IMR-90 (cell line): Measurements from ENCODE around the gene NUP62CL. TPM values are rescaled to one million over a fixed set of nuclear protein-coding genes. Genes with fewer than 3 reads are reported as not detected.

Source experiments
- ATAC-seq: fragments of 200-7000 bp; cut with Tn5 transposase; 2 replicates; pipeline ENCODE4 v1.9.1; 2020; ENCODE audit warnings: low read depth, mild to moderate bottlenecking, moderate library complexity
- BruUV-seq: library from RNA; stranded (reverse); fragments of 400-500 nt; replicated peaks from 2 replicates; lab custom pipeline; 2021; lab: Mats Ljungman, UMichigan
- CTCF ChIA-PET: fragments of 300-600 bp; formaldehyde crosslinking; extraction: SDS; loops from one replicate; lab custom pipeline; 2021; ENCODE audit warnings: antibody characterized with exemption; lab: Yijun Ruan, JAX
- POLR2A ChIA-PET: fragments of 300-600 bp; sonication (Branson Sonifier 250); formaldehyde crosslinking; loops from one replicate; lab custom pipeline; 2022; ENCODE audit warnings: antibody characterized with exemption; ENCODE audit not compliant: unreplicated experiment; lab: Charles Lee
- DNase-seq: peaks from one replicate; pipeline ENCODE4 v3.0.0; 2013
- H2AFZ ChIP-seq: replicated peaks from 2 replicates; pipeline ENCODE3; 2013; ENCODE audit warnings: low read length, mild to moderate bottlenecking; ENCODE audit not compliant: poor library complexity
- H2AK5ac ChIP-seq: 2 replicates; pipeline ENCODE4 v1.6.1; 2013; ENCODE audit warnings: low read depth, low read length, inconsistent platforms
- H2AK9ac ChIP-seq: replicated peaks from 2 replicates; pipeline ENCODE3; 2013; ENCODE audit warnings: mild to moderate bottlenecking, low read depth, low read length, moderate library complexity; ENCODE audit not compliant: poor library complexity
- H2BK120ac ChIP-seq: 2 replicates; pipeline ENCODE4 v1.6.1; 2013; ENCODE audit warnings: low read depth, low read length, inconsistent platforms
- H2BK15ac ChIP-seq: 3 replicates; pipeline ENCODE4 v1.6.1; 2013; ENCODE audit warnings: low read depth, low read length, inconsistent platforms
- H2BK20ac ChIP-seq: 2 replicates; pipeline ENCODE4 v1.6.1; 2013; ENCODE audit warnings: low read depth, mild to moderate bottlenecking, inconsistent platforms, low read length, moderate library complexity
- H2BK5ac ChIP-seq: 2 replicates; pipeline ENCODE4 v1.6.1; 2013; ENCODE audit warnings: mild to moderate bottlenecking, low read depth, low read length, inconsistent platforms; ENCODE audit not compliant: poor library complexity, severe bottlenecking
- H3K14ac ChIP-seq: replicated peaks from 2 replicates; pipeline ENCODE4 v1.6.1; 2013; ENCODE audit warnings: low read depth, low read length, inconsistent platforms
- H3K18ac ChIP-seq: 2 replicates; pipeline ENCODE4 v1.6.1; 2013; ENCODE audit warnings: low read depth, low read length, control low read depth
- H3K23ac ChIP-seq: 2 replicates; pipeline ENCODE4 v1.6.1; 2013; ENCODE audit warnings: low read depth, low read length, inconsistent platforms
- H3K27ac ChIP-seq: 2 replicates; pipeline ENCODE4 v1.5.1; 2013; ENCODE audit warnings: mild to moderate bottlenecking, control low read depth, low read length; ENCODE audit not compliant: insufficient read depth
- H3K27me3 ChIP-seq: 2 replicates; pipeline ENCODE4 v1.6.1; 2013; ENCODE audit warnings: low read length; ENCODE audit not compliant: control insufficient read depth, insufficient read depth
- H3K36me3 ChIP-seq: 2 replicates; pipeline ENCODE4 v1.6.1; 2013; ENCODE audit warnings: low read length, mixed read lengths; ENCODE audit not compliant: control insufficient read depth, insufficient read depth
- H3K4ac ChIP-seq: 2 replicates; pipeline ENCODE4 v1.6.1; 2013; ENCODE audit warnings: low read depth, low read length, inconsistent platforms
- H3K4me1 ChIP-seq: 2 replicates; pipeline ENCODE4 v1.6.1; 2013; ENCODE audit warnings: low read length, mixed read lengths; ENCODE audit not compliant: control insufficient read depth, insufficient read depth
- H3K4me2 ChIP-seq: 2 replicates; pipeline ENCODE4 v1.6.1; 2013; ENCODE audit warnings: low read depth, mild to moderate bottlenecking, control low read depth, low read length, moderate library complexity
- H3K4me3 ChIP-seq: 2 replicates; pipeline ENCODE4 v1.5.1; 2013; ENCODE audit warnings: low read depth, mild to moderate bottlenecking, control low read depth, low read length, moderate library complexity; ENCODE audit not compliant: insufficient read depth
- H3K56ac ChIP-seq: 2 replicates; pipeline ENCODE4 v1.6.1; 2013; ENCODE audit warnings: low read length, inconsistent platforms; ENCODE audit not compliant: insufficient read depth; ENCODE audit errors: extremely low read depth
- H3K79me1 ChIP-seq, 2 experiments: 2 replicates each; pipeline ENCODE4 v1.6.1; 2013; ENCODE audit warnings: low read length in 2 of 2, inconsistent platforms in 1 of 2, low read depth in 1 of 2
- H3K9ac ChIP-seq: 2 replicates; pipeline ENCODE4 v1.6.1; 2013; ENCODE audit warnings: low read depth, low read length, control low read depth
- H3K9me1 ChIP-seq: 2 replicates; pipeline ENCODE4 v1.6.1; 2013; ENCODE audit warnings: low read length, inconsistent platforms; ENCODE audit not compliant: insufficient read depth
- H3K9me3 ChIP-seq: 2 replicates; pipeline ENCODE4 v1.6.1; 2013; ENCODE audit warnings: low read length; ENCODE audit not compliant: control insufficient read depth, insufficient read depth
- H4K20me1 ChIP-seq: 2 replicates; pipeline ENCODE4 v1.6.1; 2013; ENCODE audit warnings: low read length, inconsistent platforms; ENCODE audit not compliant: insufficient read depth
- H4K5ac ChIP-seq: 2 replicates; pipeline ENCODE4 v1.6.1; 2013; ENCODE audit warnings: mild to moderate bottlenecking, low read depth, low read length, control low read depth
- H4K8ac ChIP-seq, 2 experiments: 2 replicates each; pipeline ENCODE4 v1.6.1; 2013; ENCODE audit warnings: low read depth in 2 of 2, low read length in 2 of 2, control low read depth in 1 of 2, inconsistent platforms in 1 of 2
- H4K91ac ChIP-seq: 2 replicates; pipeline ENCODE4 v1.6.1; 2013; ENCODE audit warnings: low read depth, low read length, inconsistent platforms; ENCODE audit not compliant: insufficient read depth
- BHLHE40 ChIP-seq: fragments of 150-350 bp; IDR thresholded peaks from 2 replicates; pipeline ENCODE4 v1.6.1; 2016; ENCODE audit warnings: mild to moderate bottlenecking, low read depth, low read length
- CEBPB ChIP-seq: IDR thresholded peaks from 2 replicates; pipeline ENCODE4 v1.6.1; 2012; ENCODE audit warnings: low read depth, low read length, improper control_type of control experiment
- CHD1 ChIP-seq: IDR thresholded peaks from 2 replicates; pipeline ENCODE4 v1.6.1; 2012; ENCODE audit warnings: low read depth, low read length, improper control_type of control experiment
- FOS ChIP-seq: fragments of 150-350 bp; IDR thresholded peaks from 2 replicates; pipeline ENCODE4 v1.6.1; 2016; ENCODE audit warnings: low read depth, low read length
- MAFK ChIP-seq: IDR thresholded peaks from 2 replicates; pipeline ENCODE4 v1.6.1; 2012; ENCODE audit warnings: low read depth, low read length, improper control_type of control experiment
- MXI1 ChIP-seq: IDR thresholded peaks from 2 replicates; pipeline ENCODE4 v1.6.1; 2012; ENCODE audit warnings: low read depth, mild to moderate bottlenecking, low read length, moderate library complexity, borderline replicate concordance
- POLR2A ChIP-seq: IDR thresholded peaks from 2 replicates; pipeline ENCODE4 v1.6.1; 2012; ENCODE audit warnings: mild to moderate bottlenecking, low read depth, low read length
- RAD21 ChIP-seq: IDR thresholded peaks from 2 replicates; pipeline ENCODE4 v1.6.1; 2012; ENCODE audit warnings: low read length, improper control_type of control experiment
- RCOR1 ChIP-seq: IDR thresholded peaks from 2 replicates; pipeline ENCODE4 v1.6.1; 2012; ENCODE audit warnings: mild to moderate bottlenecking, low read length, improper control_type of control experiment; ENCODE audit not compliant: insufficient replicate concordance
- RFX5 ChIP-seq: IDR thresholded peaks from 2 replicates; pipeline ENCODE4 v1.8.0; 2012; ENCODE audit warnings: low read depth, mild to moderate bottlenecking, low read length, moderate library complexity
- SMC3 ChIP-seq: fragments of 150-350 bp; IDR thresholded peaks from 2 replicates; pipeline ENCODE4 v1.6.1; 2016; ENCODE audit warnings: low read depth, mild to moderate bottlenecking, antibody characterized with exemption, low read length, moderate library complexity
- WGBS, 2 experiments: methylation state at CpG; one replicate each; pipeline versions ENCODE4 v1.1.5 to v1.1.7; 2013; ENCODE audit warnings: missing lambda C conversion rate in 2 of 2; ENCODE audit not compliant: insufficient read length in 1 of 2; ENCODE audit errors: extremely low coverage in 2 of 2; 5-methylcytosine and 5-hydroxymethylcytosine counted together
- dilution Hi-C: fragments of 300-500 bp; cut with HindIII; formaldehyde crosslinking; loops from one replicate; pipeline ENCODE4 v1.14.3; 2018; ENCODE audit warnings: low sequenced_read_pairs; ENCODE audit not compliant: unreplicated experiment
- in situ Hi-C: fragments of 300-500 bp; cut with MboI; formaldehyde crosslinking; loops from 3 replicates; pipeline ENCODE4 v1.14.3; 2019; ENCODE audit warnings: low sequenced_read_pairs, inconsistent platforms, mixed read lengths
- intact Hi-C: fragments of 100-400 bp; cut with micrococcal nuclease; formaldehyde crosslinking; loops from 2 replicates; pipeline ENCODE4 v1.10.0; 2022
- polyA plus RNA-seq, 3 experiments: library from polyadenylated mRNA; depleted of rRNA; stranded (reverse); fragments of >200 nt; gene quantifications; 2 replicates each; pipeline ENCODE4 v1.2.3, GENCODE V29; 2012; ENCODE audit warnings: low replicate concordance in 1 of 3
- total RNA-seq: library from RNA; depleted of rRNA; stranded (reverse); fragments of >200 nt; gene quantifications from 2 replicates; pipeline ENCODE4 v1.2.3, GENCODE V29; 2012
- TF ChIP-seq, protein P1 (sequence below): conservative IDR thresholded peaks from 2 replicates; pipeline ENCODE4 v1.5.1; 2012; ENCODE audit warnings: mild to moderate bottlenecking, low read depth, low read length, improper control_type of control experiment
- TF ChIP-seq, protein P2 (sequence below): fragments of 150-350 bp; IDR thresholded peaks from 2 replicates; pipeline ENCODE4 v1.6.1; 2017; ENCODE audit warnings: mild to moderate bottlenecking, antibody characterized with exemption, low read length, low read depth
- TF ChIP-seq, protein P3 (sequence below): fragments of 150-350 bp; IDR thresholded peaks from 2 replicates; pipeline ENCODE4 v1.6.1; 2016; ENCODE audit warnings: low read depth, mild to moderate bottlenecking, low read length, moderate library complexity, borderline replicate concordance

Gene NUP62CL
- total and polyA plus RNA-seq, 2 of the 4 experiments (the other 2 are of a cell fraction), result not detected

DNA sequence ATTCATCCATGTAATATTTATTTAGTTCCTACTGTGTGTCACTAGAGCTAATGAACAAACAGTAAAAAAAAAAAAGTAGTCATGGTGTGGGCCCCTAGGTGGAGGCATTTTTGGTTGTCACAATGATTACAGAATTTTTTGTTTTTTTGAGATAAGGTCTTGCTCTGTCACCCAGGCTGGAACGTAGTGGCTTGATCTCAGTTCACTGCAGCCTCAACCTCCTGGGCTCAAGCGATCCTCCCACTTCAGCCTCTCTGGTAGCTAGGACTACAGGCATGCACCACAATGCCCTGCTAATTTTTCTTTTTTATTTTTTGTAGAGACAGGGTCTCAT lies 22.2 kb upstream of the NUP62CL start:
- Histone ChIP-seq H3K23ac (no peak overlapping the region), H2BK5ac (no peak overlapping the region), H3K56ac (no peak overlapping the region), H4K20me1 (no peaks in the 10 kb centered on the region), H2AFZ (no peak overlapping the region), H4K5ac (no peak overlapping the region), H3K4me1 (no peaks in the 10 kb centered on the region), H3K79me1 (no peaks in the 10 kb centered on the region), H3K18ac (no peak overlapping the region), H4K8ac (no peak overlapping the region), H2AK9ac (no peak overlapping the region), H2AK5ac (no peak overlapping the region), H3K4ac (no peak overlapping the region), H3K9me3 (no peaks in the 10 kb centered on the region), H3K36me3 (no peaks in the 10 kb centered on the region), H2BK20ac (no peak overlapping the region), H2BK120ac (no peak overlapping the region), H4K91ac (no peak overlapping the region), H2BK15ac (no peak overlapping the region), H3K27ac (no peak overlapping the region), H3K4me3 (no peak overlapping the region), H3K9me1 (no peaks in the 10 kb centered on the region), H3K27me3 (no peaks in the 10 kb centered on the region; the same call in none of the 2 replicates), H3K4me2 (no peak overlapping the region), H3K9ac (no peak overlapping the region), H3K14ac (no peak overlapping the region)
- ChIA-PET POLR2A (no interaction called here), CTCF (no interaction called here)
- no peak for ATAC-seq
- DNase-seq, result no peak
- WGBS, 2 experiments, result no CpG with 5 or more reads among the region's 2 CpGs
- dilution Hi-C loops, result no loop called here
- in situ Hi-C loops, result no loop called here
- TF ChIP-seq MAFK, result no peak
- TF ChIP-seq MXI1, result no peak
- no peak for TF ChIP-seq POLR2A
- TF ChIP-seq SMC3, result no peak
- TF ChIP-seq RFX5, result no peak
- no peak for TF ChIP-seq RAD21
- no peak for TF ChIP-seq FOS
- TF ChIP-seq CHD1, result no peak
- TF ChIP-seq RCOR1, result no peak
- no peak for TF ChIP-seq BHLHE40
- TF ChIP-seq, protein P1, sequence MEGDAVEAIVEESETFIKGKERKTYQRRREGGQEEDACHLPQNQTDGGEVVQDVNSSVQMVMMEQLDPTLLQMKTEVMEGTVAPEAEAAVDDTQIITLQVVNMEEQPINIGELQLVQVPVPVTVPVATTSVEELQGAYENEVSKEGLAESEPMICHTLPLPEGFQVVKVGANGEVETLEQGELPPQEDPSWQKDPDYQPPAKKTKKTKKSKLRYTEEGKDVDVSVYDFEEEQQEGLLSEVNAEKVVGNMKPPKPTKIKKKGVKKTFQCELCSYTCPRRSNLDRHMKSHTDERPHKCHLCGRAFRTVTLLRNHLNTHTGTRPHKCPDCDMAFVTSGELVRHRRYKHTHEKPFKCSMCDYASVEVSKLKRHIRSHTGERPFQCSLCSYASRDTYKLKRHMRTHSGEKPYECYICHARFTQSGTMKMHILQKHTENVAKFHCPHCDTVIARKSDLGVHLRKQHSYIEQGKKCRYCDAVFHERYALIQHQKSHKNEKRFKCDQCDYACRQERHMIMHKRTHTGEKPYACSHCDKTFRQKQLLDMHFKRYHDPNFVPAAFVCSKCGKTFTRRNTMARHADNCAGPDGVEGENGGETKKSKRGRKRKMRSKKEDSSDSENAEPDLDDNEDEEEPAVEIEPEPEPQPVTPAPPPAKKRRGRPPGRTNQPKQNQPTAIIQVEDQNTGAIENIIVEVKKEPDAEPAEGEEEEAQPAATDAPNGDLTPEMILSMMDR, result no peak
- TF ChIP-seq, protein P2, sequence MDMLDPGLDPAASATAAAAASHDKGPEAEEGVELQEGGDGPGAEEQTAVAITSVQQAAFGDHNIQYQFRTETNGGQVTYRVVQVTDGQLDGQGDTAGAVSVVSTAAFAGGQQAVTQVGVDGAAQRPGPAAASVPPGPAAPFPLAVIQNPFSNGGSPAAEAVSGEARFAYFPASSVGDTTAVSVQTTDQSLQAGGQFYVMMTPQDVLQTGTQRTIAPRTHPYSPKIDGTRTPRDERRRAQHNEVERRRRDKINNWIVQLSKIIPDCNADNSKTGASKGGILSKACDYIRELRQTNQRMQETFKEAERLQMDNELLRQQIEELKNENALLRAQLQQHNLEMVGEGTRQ, result no peak
- no peak for TF ChIP-seq CEBPB
- TF ChIP-seq, protein P3, sequence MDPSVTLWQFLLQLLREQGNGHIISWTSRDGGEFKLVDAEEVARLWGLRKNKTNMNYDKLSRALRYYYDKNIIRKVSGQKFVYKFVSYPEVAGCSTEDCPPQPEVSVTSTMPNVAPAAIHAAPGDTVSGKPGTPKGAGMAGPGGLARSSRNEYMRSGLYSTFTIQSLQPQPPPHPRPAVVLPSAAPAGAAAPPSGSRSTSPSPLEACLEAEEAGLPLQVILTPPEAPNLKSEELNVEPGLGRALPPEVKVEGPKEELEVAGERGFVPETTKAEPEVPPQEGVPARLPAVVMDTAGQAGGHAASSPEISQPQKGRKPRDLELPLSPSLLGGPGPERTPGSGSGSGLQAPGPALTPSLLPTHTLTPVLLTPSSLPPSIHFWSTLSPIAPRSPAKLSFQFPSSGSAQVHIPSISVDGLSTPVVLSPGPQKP, result no peak
- BruUV-seq, result no TSS peak
- intact Hi-C loops, result no loop called here
